ENCODE data around the gene AKAP5. TPM values are rescaled to one million over a fixed set of nuclear protein-coding genes. Genes with fewer than 3 reads are reported as not detected.

Gene AKAP5
- total and polyA plus RNA-seq, 2 of the 13 experiments (the other 11 are each of a cell fraction or from before 2014, with no cell fraction given) = 0.18 to 1.5 TPM

- TF ChIP-seq NFYC (CRISPR knock-in tag; IDR thresholded peaks at IDR 0.05) = no peak
- peak; percentile 80 for TF ChIP-seq TAF1 (CRISPR knock-in tag; IDR thresholded peaks at IDR 0.05)
- TF ChIP-seq ZNF335 (CRISPR knock-in tag; IDR thresholded peaks at IDR 0.05) = no peak
- peak; percentile 50 for TF ChIP-seq MXD1 (CRISPR knock-in tag; IDR thresholded peaks at IDR 0.05)
- TF ChIP-seq GRHL1 (CRISPR knock-in tag; conservative IDR thresholded peaks at IDR 0.05) = no peak
- no peak; a peak in 1 of 4 replicates for TF ChIP-seq KLF16 (CRISPR knock-in tag; IDR thresholded peaks at IDR 0.05)
- TF ChIP-seq CC2D1A (CRISPR knock-in tag; IDR thresholded peaks at IDR 0.05) = no peak
- no peak for TF ChIP-seq LBX2 (CRISPR knock-in tag; IDR thresholded peaks at IDR 0.05; ENCODE audit: borderline replicate concordance)
- no peak for TF ChIP-seq HIVEP1 (CRISPR knock-in tag; IDR thresholded peaks at IDR 0.05)
- no peak for TF ChIP-seq MTA3 (CRISPR knock-in tag; IDR thresholded peaks at IDR 0.05)
- no peak for TF ChIP-seq MBNL3 (CRISPR knock-in tag; conservative IDR thresholded peaks at IDR 0.05)
- TF ChIP-seq ZNF704 (CRISPR knock-in tag; IDR thresholded peaks at IDR 0.05; ENCODE audit: borderline replicate concordance) = no peak
- no peak for TF ChIP-seq KAT2B (IDR thresholded peaks at IDR 0.05; ENCODE audit: borderline replicate concordance, low read depth, low read length)
- TF ChIP-seq GTF3A (CRISPR knock-in tag; conservative IDR thresholded peaks at IDR 0.05) = no peak
- TF ChIP-seq ZHX2 (IDR thresholded peaks at IDR 0.05; ENCODE audit: low read depth) = no peak
- no peak; the same call in 1 of the 2 replicates for TF ChIP-seq ZHX2 (CRISPR knock-in tag; IDR thresholded peaks at IDR 0.05; ENCODE audit: borderline replicate concordance)
- no peak for TF ChIP-seq ZNF775 (CRISPR knock-in tag; IDR thresholded peaks at IDR 0.05; ENCODE audit: borderline replicate concordance)
- TF ChIP-seq KLF13 (CRISPR knock-in tag; IDR thresholded peaks at IDR 0.05) = no peak
- no peak for TF ChIP-seq FOSL1 (CRISPR knock-in tag; IDR thresholded peaks at IDR 0.05; ENCODE audit: borderline replicate concordance)
- TF ChIP-seq ZNF569 (CRISPR knock-in tag; IDR thresholded peaks at IDR 0.05; ENCODE audit: borderline replicate concordance) = no peak
Observed at GRCh38 chr14:64503434-64504309, 38.4 kb downstream of the AKAP5 start, which contains the start of gene ZBTB25 (continued).

Measured in HepG2 (cell line).